Fibroblast of lung (primary cell): Measurements from ENCODE around the gene TRIP12. TPM values are rescaled to one million over a fixed set of nuclear protein-coding genes. Genes with fewer than 3 reads are reported as not detected.

Experiments
- DNase-seq, 2 donors: peaks; one replicate each; pipeline versions ENCODE4 v3.0.0 to v3.0.0-alpha.2; 2010; ENCODE audit warnings: low read depth in 2 of 2
- H2AFZ ChIP-seq: 2 replicates; pipeline ENCODE4 v1.5.1; 2012; ENCODE audit warnings: low read length, control low read depth, inconsistent platforms
- H3K27ac ChIP-seq: 2 replicates; pipeline ENCODE4 v1.5.1; 2011; ENCODE audit warnings: low read length, control low read depth; ENCODE audit not compliant: insufficient read depth
- H3K27me3 ChIP-seq: 2 replicates; pipeline ENCODE4 v1.5.1; 2011; ENCODE audit warnings: mild to moderate bottlenecking, low read length; ENCODE audit not compliant: control insufficient read depth, insufficient read depth
- H3K36me3 ChIP-seq: 2 replicates; pipeline ENCODE4 v1.5.1; 2011; ENCODE audit warnings: low read length; ENCODE audit not compliant: control insufficient read depth, insufficient read depth
- H3K4me1 ChIP-seq: 2 replicates; pipeline ENCODE4 v1.5.1; 2011; ENCODE audit warnings: low read length; ENCODE audit not compliant: control insufficient read depth, insufficient read depth; ENCODE audit errors: extremely low read depth
- H3K4me2 ChIP-seq: 2 replicates; pipeline ENCODE4 v1.5.1; 2011; ENCODE audit warnings: low read length, control low read depth; ENCODE audit not compliant: insufficient read depth; ENCODE audit errors: extremely low read depth
- H3K4me3 ChIP-seq, 4 experiments: fragments of 200-600 bp in 1 of 4; sonication (generic) in 1 of 4; replicated peaks in 1 of 4; 2 replicates each; pipeline ENCODE4 v1.5.1; 2011 to 2016; ENCODE audit warnings: low read length in 4 of 4, low read depth in 3 of 4, mild to moderate bottlenecking in 3 of 4, control low read depth in 2 of 4, inconsistent platforms in 1 of 4, mixed read lengths in 1 of 4; ENCODE audit not compliant: insufficient read depth in 1 of 4; ENCODE audit errors: control extremely low read depth in 1 of 4
- H3K79me2 ChIP-seq: 2 replicates; pipeline ENCODE4 v1.5.1; 2012; ENCODE audit warnings: mild to moderate bottlenecking, low read length, inconsistent platforms; ENCODE audit not compliant: control insufficient read depth, insufficient read depth
- H3K9ac ChIP-seq: 2 replicates; pipeline ENCODE4 v1.5.1; 2011; ENCODE audit warnings: mild to moderate bottlenecking, low read length, control low read depth; ENCODE audit not compliant: insufficient read depth
- H3K9me3 ChIP-seq: 2 replicates; pipeline ENCODE4 v1.5.1; 2012; ENCODE audit warnings: low read depth, low read length; ENCODE audit not compliant: control insufficient read depth, insufficient read depth
- H4K20me1 ChIP-seq: 2 replicates; pipeline ENCODE4 v1.5.1; 2011; ENCODE audit warnings: low read length; ENCODE audit not compliant: control insufficient read depth, insufficient read depth; ENCODE audit errors: extremely low read depth
- CTCF ChIP-seq, 2 donors: IDR thresholded peaks in 1 of 2; conservative IDR thresholded peaks in 1 of 2; 1 replicate in 1 of 2; 2 replicates in 1 of 2; pipeline ENCODE4 v1.5.1; 2011 to 2012; ENCODE audit warnings: low read length in 2 of 2, control low read depth in 1 of 2, inconsistent platforms in 1 of 2, low read depth in 1 of 2, mild to moderate bottlenecking in 1 of 2
- EZH2 ChIP-seq: IDR thresholded peaks from 2 replicates; pipeline ENCODE4 v1.5.1; 2012; ENCODE audit warnings: low read length, control low read depth, mild to moderate bottlenecking; ENCODE audit errors: missing control alignments
- polyA plus RNA-seq, 2 donors: library from polyadenylated mRNA; depleted of rRNA in 1 of 2; stranded (reverse) in 1 of 2; unstranded in 1 of 2; fragments of >200 nt; gene quantifications; 2 replicates each; pipeline ENCODE4 v1.2.1, GENCODE V29; 2011 to 2012; ENCODE audit warnings: missing spikeins in 1 of 2
- total RNA-seq: library from RNA; depleted of rRNA; stranded (reverse); fragments of >200 nt; gene quantifications from 2 replicates; pipeline ENCODE4 v1.2.1, GENCODE V29; 2014

The TRIP12 gene
- total and polyA plus RNA-seq, 2 donors (not counting 1 experiment from before 2014, with no cell fraction given): 122 to 277 TPM

GRCh38 chr2:229831805-229832509, 89.9 kb downstream of the TRIP12 start:
- peaks cover 5% of the 10 kb centered on the region for H3K79me2 ChIP-seq
- no peak overlapping the region for H3K4me2 ChIP-seq
- H2AFZ ChIP-seq: no peak overlapping the region
- H4K20me1 ChIP-seq: no peaks in the 10 kb centered on the region
- H3K36me3 ChIP-seq: no peaks in the 10 kb centered on the region
- no peak overlapping the region for H3K9ac ChIP-seq
- TF ChIP-seq CTCF (conservative IDR thresholded peaks at IDR 0.05 in 1 of 2, IDR thresholded peaks at IDR 0.05 in 1 of 2; ENCODE audit: low read depth in 1 of 2, low read length in 2 of 2): no peak
- TF ChIP-seq EZH2: no peak
- no peak overlapping the region for H3K4me3 ChIP-seq
- H3K9me3 ChIP-seq: no peaks in the 10 kb centered on the region
- H3K27ac ChIP-seq: no peak overlapping the region
- DNase-seq: no peak
- H3K4me1 ChIP-seq: peaks cover 3% of the 10 kb centered on the region
- H3K27me3 ChIP-seq: no peaks in the 10 kb centered on the region

- Histone ChIP-seq H3K9ac (no peak overlapping the region), H3K4me1 (no peaks in the 10 kb centered on the region), H3K4me2 (no peak overlapping the region), H2AFZ (no peak overlapping the region), H3K27ac (no peak overlapping the region), H3K79me2 (no peaks in the 10 kb centered on the region), H3K27me3 (no peaks in the 10 kb centered on the region), H4K20me1 (no peaks in the 10 kb centered on the region), H3K4me3 (no peak overlapping the region), H3K36me3 (no peaks in the 10 kb centered on the region), H3K9me3 (no peaks in the 10 kb centered on the region)
- no peak for TF ChIP-seq EZH2
- no peak for TF ChIP-seq CTCF (conservative IDR thresholded peaks at IDR 0.05 in 1 of 2, IDR thresholded peaks at IDR 0.05 in 1 of 2; ENCODE audit: low read depth in 1 of 2, low read length in 2 of 2)
- DNase-seq: no peak
Observed at GRCh38 chr2:229825476-229825875, 96.3 kb downstream of the TRIP12 start.

- Histone ChIP-seq H2AFZ (no peak overlapping the region), H3K9me3 (no peaks in the 10 kb centered on the region), H3K4me3 (no peak overlapping the region), H3K27me3 (no peaks in the 10 kb centered on the region), H3K4me1 (no peaks in the 10 kb centered on the region), H3K79me2 (no peaks in the 10 kb centered on the region), H3K9ac (no peak overlapping the region), H4K20me1 (no peaks in the 10 kb centered on the region), H3K36me3 (no peaks in the 10 kb centered on the region), H3K4me2 (no peak overlapping the region), H3K27ac (no peak overlapping the region)
- TF ChIP-seq EZH2: no peak
- TF ChIP-seq CTCF (conservative IDR thresholded peaks at IDR 0.05 in 1 of 2, IDR thresholded peaks at IDR 0.05 in 1 of 2; ENCODE audit: low read depth in 1 of 2, low read length in 2 of 2): no peak
- DNase-seq: no peak
Observed at GRCh38 chr2:229821316-229821715, 100.5 kb downstream of the TRIP12 start.
